ENCODE data around the gene OPN3. TPM values are rescaled to one million over a fixed set of nuclear protein-coding genes. Genes with fewer than 3 reads are reported as not detected.

OPN3 gene
- total and polyA plus RNA-seq, 2 donors (not counting 3 experiments of a cell fraction or from before 2014, with no cell fraction given): 16.1 to 23.9 TPM

DNA sequence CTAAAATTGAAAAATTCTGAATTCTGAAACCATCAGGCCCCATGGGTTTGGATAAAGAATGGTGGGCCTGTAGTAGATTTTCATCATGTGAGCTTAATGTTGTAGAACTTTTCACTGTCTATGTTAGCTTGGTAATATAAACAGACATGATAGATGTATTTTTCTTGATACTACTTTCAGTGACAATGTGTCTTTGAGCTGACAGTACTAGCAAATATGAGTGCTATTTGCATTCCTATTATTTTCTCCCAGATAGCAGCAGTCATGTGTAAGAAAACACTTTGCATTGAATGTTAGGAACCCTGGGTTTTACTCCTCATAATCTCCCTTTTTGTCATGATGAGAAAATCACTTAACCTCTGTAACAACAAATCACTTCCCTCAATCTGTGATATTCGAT is 89.9 kb downstream of the OPN3 start:
- no peaks in the 10 kb centered on the region for H3K9me1 ChIP-seq (replicated peaks; ENCODE audit: control insufficient read depth, extremely low read depth, insufficient read depth, low read length)
- H3K27me3 ChIP-seq (ENCODE audit: control insufficient read depth in 2 of 2, insufficient read depth in 2 of 2, low read length in 2 of 2): peaks cover 0 to under 1% of the 10 kb centered on the region in 2 experiments
- H4K20me1 ChIP-seq (replicated peaks; ENCODE audit: control insufficient read depth, extremely low read depth, insufficient read depth, low read length): no peaks in the 10 kb centered on the region
- no peaks in the 10 kb centered on the region for H3K4me1 ChIP-seq (ENCODE audit: control insufficient read depth, extremely low read depth, insufficient read depth, low read length)
- no peak overlapping the region for H3K4me2 ChIP-seq (ENCODE audit: insufficient read depth, low read length)
- H2AFZ ChIP-seq (ENCODE audit: low read depth, low read length): no peak overlapping the region
- H3K9me3 ChIP-seq (replicated peaks; ENCODE audit: control insufficient read depth, insufficient read depth, low read length): no peaks in the 10 kb centered on the region
- intact Hi-C loops (cut with micrococcal nuclease): no loop called here
- ChIA-PET POLR2A (no interaction called here), CTCF (interaction anchor here (0.9 kb wide), 1 partner anchor 9 kb away, joined by 3 read pairs; no protein-coding TSS in a partner anchor)
- no peak for FAIRE-seq
- no peak for DNase-seq (ENCODE audit: low read depth, low spot score)
- H3K36me3 ChIP-seq (ENCODE audit: control insufficient read depth in 2 of 2, extremely low read depth in 1 of 2, insufficient read depth in 2 of 2, low read length in 2 of 2): no peaks in the 10 kb centered on the region
- no TSS peak for BruUV-seq (replicated peaks)
- dilution Hi-C loops (cut with MboI; ENCODE audit: extremely low pct_ligation_motif_present, low sequenced_read_pairs): no loop called here
- H3K27ac ChIP-seq (ENCODE audit: insufficient read depth, low read depth, low read length): no peak overlapping the region
- TF ChIP-seq, protein P1, sequence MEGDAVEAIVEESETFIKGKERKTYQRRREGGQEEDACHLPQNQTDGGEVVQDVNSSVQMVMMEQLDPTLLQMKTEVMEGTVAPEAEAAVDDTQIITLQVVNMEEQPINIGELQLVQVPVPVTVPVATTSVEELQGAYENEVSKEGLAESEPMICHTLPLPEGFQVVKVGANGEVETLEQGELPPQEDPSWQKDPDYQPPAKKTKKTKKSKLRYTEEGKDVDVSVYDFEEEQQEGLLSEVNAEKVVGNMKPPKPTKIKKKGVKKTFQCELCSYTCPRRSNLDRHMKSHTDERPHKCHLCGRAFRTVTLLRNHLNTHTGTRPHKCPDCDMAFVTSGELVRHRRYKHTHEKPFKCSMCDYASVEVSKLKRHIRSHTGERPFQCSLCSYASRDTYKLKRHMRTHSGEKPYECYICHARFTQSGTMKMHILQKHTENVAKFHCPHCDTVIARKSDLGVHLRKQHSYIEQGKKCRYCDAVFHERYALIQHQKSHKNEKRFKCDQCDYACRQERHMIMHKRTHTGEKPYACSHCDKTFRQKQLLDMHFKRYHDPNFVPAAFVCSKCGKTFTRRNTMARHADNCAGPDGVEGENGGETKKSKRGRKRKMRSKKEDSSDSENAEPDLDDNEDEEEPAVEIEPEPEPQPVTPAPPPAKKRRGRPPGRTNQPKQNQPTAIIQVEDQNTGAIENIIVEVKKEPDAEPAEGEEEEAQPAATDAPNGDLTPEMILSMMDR (IDR thresholded peaks at IDR 0.05; ENCODE audit: extremely low read depth in 1 of 2, insufficient read depth in 1 of 2, low read depth in 1 of 2, low read length in 2 of 2): no peak
- no peak for TF ChIP-seq MYC (IDR thresholded peaks at IDR 0.05; ENCODE audit: low read depth, low read length)
- no peak for TF ChIP-seq POLR2A (IDR thresholded peaks at IDR 0.05; ENCODE audit: low read depth, low read length)
- no peak for TF ChIP-seq POLR2AphosphoS5 (IDR thresholded peaks at IDR 0.05; ENCODE audit: insufficient read depth, low read depth, low read length)
- TF ChIP-seq GATA2 (IDR thresholded peaks at IDR 0.05; ENCODE audit: insufficient read depth, insufficient read length, low read depth, low read length): no peak
- TF ChIP-seq FOS (IDR thresholded peaks at IDR 0.05; ENCODE audit: borderline replicate concordance, insufficient read depth, low read length): no peak
- no peak for TF ChIP-seq JUN (IDR thresholded peaks at IDR 0.05; ENCODE audit: borderline replicate concordance, insufficient read depth, insufficient read length, low read depth)
- no peak for TF ChIP-seq EZH2 (IDR thresholded peaks at IDR 0.05; ENCODE audit: borderline replicate concordance, low read depth, low read length, severe bottlenecking)
- TF ChIP-seq, protein P2, sequence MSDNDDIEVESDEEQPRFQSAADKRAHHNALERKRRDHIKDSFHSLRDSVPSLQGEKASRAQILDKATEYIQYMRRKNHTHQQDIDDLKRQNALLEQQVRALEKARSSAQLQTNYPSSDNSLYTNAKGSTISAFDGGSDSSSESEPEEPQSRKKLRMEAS (IDR thresholded peaks at IDR 0.05; ENCODE audit: insufficient read depth, insufficient read length): no peak
- H3K4me3 ChIP-seq (replicated peaks in 1 of 3; ENCODE audit: insufficient read depth in 1 of 3, low read depth in 1 of 3, low read length in 3 of 3): no peak overlapping the region
- H3K79me2 ChIP-seq (ENCODE audit: control insufficient read depth, insufficient read depth, low read length): no peaks in the 10 kb centered on the region
- H3K9ac ChIP-seq (replicated peaks; ENCODE audit: extremely low read depth, insufficient read depth, low read length): no peak overlapping the region
